ENCODE results near the gene BUB3. TPM values are rescaled to one million over a fixed set of nuclear protein-coding genes. Genes with fewer than 3 reads are reported as not detected.

Gene BUB3
- total RNA-seq, 4 donors from 2014 or later: 67.9 to 117 (median 88.0) TPM

GRCh38 chr10:123139165-123139520, 15.1 kb upstream of the BUB3 start:
- 9 to 13% methylated on average over 7 of the region's 7 CpGs for WGBS, 2 donors
- H3K4me3 ChIP-seq (replicated peaks in 1 of 3): no peak overlapping the region
- H3K27ac ChIP-seq: no peak overlapping the region
- DNase-seq: no peak
- H3K4me1 ChIP-seq: peaks cover 28 to 42% of the 10 kb centered on the region in 2 donors
- H3K36me3 ChIP-seq: no peaks in the 10 kb centered on the region
- H3K9me3 ChIP-seq: no peaks in the 10 kb centered on the region
- intact Hi-C loops (cut with DNase I): no loop called here
- H3K27me3 ChIP-seq: peaks cover 75% of the 10 kb centered on the region
- TF ChIP-seq CTCF (IDR thresholded peaks at IDR 0.05) (no peak), POLR2A (IDR thresholded peaks at IDR 0.05) (no peak)

DNA sequence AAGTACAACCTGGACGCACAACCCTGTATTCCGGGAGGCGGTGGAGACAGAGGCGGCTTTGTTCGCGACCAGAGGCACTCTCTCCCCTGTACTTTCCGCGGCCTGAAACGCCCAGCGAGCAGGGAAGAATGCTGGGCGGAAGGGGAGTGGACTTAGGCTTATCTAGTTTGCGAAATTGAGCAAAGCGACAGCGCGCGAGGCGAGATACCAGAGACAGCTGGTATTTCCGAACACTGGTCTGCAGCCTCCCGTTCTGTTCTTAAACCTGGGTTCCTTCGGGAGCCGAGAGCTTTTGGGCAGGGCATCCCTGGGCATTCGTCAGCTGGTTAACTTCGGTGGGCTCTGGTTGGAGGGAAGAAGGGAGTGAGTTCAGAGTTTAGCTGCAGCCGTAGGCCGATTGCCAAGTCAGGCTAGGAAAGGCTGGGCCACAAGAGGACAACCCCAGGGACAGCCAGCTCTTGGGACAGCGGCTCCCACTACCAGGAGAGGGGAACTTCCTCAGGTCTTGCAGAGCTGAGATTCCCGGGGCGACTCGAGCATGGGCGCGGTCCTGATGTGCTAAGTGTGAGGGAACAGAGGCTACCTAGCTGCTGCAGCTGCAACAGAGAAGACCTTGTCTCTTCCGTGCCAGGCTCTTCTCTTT, 14.6 kb upstream of the BUB3 start:
- no peaks in the 10 kb centered on the region for H3K9me3 ChIP-seq
- 3 to 7% methylated on average over 28 to 31 of the region's 32 CpGs for WGBS, 2 donors
- no peak for DNase-seq
- TF ChIP-seq POLR2A (IDR thresholded peaks at IDR 0.05): no peak
- no peak for TF ChIP-seq CTCF (IDR thresholded peaks at IDR 0.05)
- intact Hi-C loops (cut with DNase I): no loop called here
- no peaks in the 10 kb centered on the region for H3K36me3 ChIP-seq
- peaks cover 28 to 37% of the 10 kb centered on the region in 2 donors for H3K4me1 ChIP-seq
- H3K27me3 ChIP-seq: peaks cover 74% of the 10 kb centered on the region
- H3K4me3 ChIP-seq (replicated peaks in 1 of 3): no peak overlapping the region
- H3K27ac ChIP-seq: no peak overlapping the region

GRCh38 chr10:123140164-123140982, 13.8 kb upstream of the BUB3 start:
- TF ChIP-seq POLR2A (IDR thresholded peaks at IDR 0.05) (no peak), CTCF (IDR thresholded peaks at IDR 0.05) (no peak)
- H3K4me1 ChIP-seq: peaks cover 22 to 29% of the 10 kb centered on the region in 2 donors
- no peak for DNase-seq

DNA sequence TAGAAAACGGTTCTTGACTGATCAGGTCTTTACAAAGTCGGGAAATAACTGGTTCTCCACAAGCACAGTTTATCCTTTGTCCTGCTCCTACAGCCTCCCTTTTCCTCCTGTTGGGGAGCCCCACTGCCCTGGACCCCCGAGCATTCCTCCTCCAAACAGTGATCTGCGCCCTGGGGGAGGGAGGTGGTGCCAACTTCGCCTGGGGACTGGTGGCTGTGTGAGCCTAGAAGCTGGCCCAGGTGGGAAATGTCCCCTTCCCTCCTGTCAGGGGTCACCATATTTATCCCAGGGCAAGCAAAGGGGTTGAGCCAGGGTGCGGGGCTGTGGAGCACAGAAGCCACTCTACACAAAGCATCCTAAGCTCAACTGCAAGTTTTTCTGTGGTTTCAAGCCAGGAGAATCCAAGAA, 13.2 kb upstream of the BUB3 start:
- H3K4me1 ChIP-seq: peaks cover 17 to 25% of the 10 kb centered on the region in 2 donors
- WGBS, 2 donors: 5 to 6% methylated on average over 6 of the region's 6 CpGs
- intact Hi-C loops (cut with DNase I): no loop called here

More at GRCh38 chr10:123140164-123140982, 13.8 kb upstream of the BUB3 start:
- peaks cover 71% of the 10 kb centered on the region for H3K27me3 ChIP-seq
- WGBS, 2 donors: 7 to 10% methylated on average over 19 to 32 of the region's 43 CpGs
- intact Hi-C loops (cut with DNase I): no loop called here
- H3K27ac ChIP-seq: no peak overlapping the region
- H3K9me3 ChIP-seq: no peaks in the 10 kb centered on the region
- H3K36me3 ChIP-seq: no peaks in the 10 kb centered on the region
- no peak overlapping the region for H3K4me3 ChIP-seq (replicated peaks in 1 of 3)

More for the DNA sequence above, 13.2 kb upstream of the BUB3 start:
- no peak for TF ChIP-seq POLR2A (IDR thresholded peaks at IDR 0.05)
- no peak for TF ChIP-seq CTCF (IDR thresholded peaks at IDR 0.05)
- H3K9me3 ChIP-seq: no peaks in the 10 kb centered on the region
- no peak for DNase-seq
- H3K27ac ChIP-seq: no peak overlapping the region
- no peak overlapping the region for H3K4me3 ChIP-seq (replicated peaks in 1 of 3)
- no peaks in the 10 kb centered on the region for H3K36me3 ChIP-seq
- peaks cover 68% of the 10 kb centered on the region for H3K27me3 ChIP-seq

Data from thyroid gland (tissue), 4 donors.